Lower leg skin (tissue), 4 donors: ENCODE results near the gene TGFBR2. TPM values are rescaled to one million over a fixed set of nuclear protein-coding genes. Genes with fewer than 3 reads are reported as not detected.

ENCODE experiments used
- DNase-seq, 2 donors: peaks; one replicate each; pipeline ENCODE4 v3.0.0-alpha.2; 2019; ENCODE audit warnings: low spot score in 2 of 2
- H3K4me3 ChIP-seq: fragments of 200-600 bp; sonication (generic); 2 replicates; pipeline ENCODE4 v1.5.1; 2017; ENCODE audit warnings: mild to moderate bottlenecking, low read depth; ENCODE audit not compliant: poor library complexity, severe bottlenecking
- POLR2A ChIP-seq, 2 donors: fragments of 450-650 bp; IDR thresholded peaks; one replicate each; pipeline ENCODE4 v1.6.1; 2016 to 2017; ENCODE audit warnings: antibody characterized with exemption in 2 of 2, mild to moderate bottlenecking in 1 of 2, moderate library complexity in 1 of 2
- WGBS, 2 donors: methylation state at CpG; one replicate each; pipeline ENCODE4 v1.1.5; 2018; 5-methylcytosine and 5-hydroxymethylcytosine counted together
- intact Hi-C: fragments of 100-400 bp; cut with DNase I; formaldehyde crosslinking; loops from one replicate; pipeline ENCODE4 v1.15.0; 2023; ENCODE audit warnings: low total_unique reads
- total RNA-seq, 4 donors: library from RNA; depleted of rRNA; stranded (reverse); fragments of >200 nt; gene quantifications; one replicate each; pipeline ENCODE4 v1.1.0, GENCODE V29; 2016
- TF ChIP-seq, protein P1 (sequence below), 3 donors: fragments of 450-650 bp; IDR thresholded peaks; one replicate each; pipeline ENCODE4 v1.5.1; 2016; ENCODE audit warnings: antibody characterized with exemption in 3 of 3, mild to moderate bottlenecking in 3 of 3, moderate library complexity in 2 of 3

Gene TGFBR2
- total RNA-seq, 4 donors from 2014 or later = 57.8 to 109 (median 71.4) TPM

DNA sequence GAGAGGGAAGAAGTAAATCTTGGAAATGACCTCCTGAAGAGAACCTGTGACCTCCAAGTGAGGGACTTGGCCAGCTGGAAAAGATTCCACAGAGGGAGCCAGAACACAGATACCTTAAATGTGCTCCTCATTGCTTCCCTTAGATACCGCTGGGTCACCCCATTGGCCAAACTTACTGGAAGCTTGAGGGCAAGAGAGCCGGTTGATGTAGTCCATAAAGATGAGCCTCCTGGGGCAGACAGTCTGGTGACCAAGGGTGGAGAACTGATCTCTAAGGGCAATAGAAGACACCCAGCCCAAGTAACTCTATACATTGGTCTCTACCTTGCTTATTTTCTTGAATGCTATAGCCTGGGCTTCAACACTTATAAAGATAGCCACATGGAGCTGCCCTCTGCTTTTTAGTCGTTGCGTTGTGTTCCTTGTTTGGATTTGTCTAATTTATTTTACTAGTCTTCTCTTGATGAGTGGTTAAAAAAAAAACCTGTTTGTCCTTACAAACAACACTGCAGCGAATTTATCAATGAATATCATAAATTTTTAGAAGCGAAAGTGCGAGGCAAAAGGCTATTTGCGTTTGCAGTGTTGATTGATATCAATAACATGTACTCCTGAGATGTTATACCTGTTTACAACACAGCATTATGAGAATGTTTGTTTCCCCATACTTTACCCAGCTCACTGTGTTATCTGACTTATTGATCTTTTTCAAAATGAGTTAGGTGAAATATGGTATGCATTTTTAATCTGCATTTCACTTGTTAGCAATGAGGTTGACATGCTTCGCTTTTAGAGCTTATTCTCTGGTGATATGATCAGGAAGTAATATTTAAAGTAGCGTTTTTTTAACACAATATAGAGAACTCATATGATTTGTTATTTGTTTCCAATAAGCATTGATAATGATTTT lies 31.2 kb downstream of the TGFBR2 start:
- TF ChIP-seq, protein P1, sequence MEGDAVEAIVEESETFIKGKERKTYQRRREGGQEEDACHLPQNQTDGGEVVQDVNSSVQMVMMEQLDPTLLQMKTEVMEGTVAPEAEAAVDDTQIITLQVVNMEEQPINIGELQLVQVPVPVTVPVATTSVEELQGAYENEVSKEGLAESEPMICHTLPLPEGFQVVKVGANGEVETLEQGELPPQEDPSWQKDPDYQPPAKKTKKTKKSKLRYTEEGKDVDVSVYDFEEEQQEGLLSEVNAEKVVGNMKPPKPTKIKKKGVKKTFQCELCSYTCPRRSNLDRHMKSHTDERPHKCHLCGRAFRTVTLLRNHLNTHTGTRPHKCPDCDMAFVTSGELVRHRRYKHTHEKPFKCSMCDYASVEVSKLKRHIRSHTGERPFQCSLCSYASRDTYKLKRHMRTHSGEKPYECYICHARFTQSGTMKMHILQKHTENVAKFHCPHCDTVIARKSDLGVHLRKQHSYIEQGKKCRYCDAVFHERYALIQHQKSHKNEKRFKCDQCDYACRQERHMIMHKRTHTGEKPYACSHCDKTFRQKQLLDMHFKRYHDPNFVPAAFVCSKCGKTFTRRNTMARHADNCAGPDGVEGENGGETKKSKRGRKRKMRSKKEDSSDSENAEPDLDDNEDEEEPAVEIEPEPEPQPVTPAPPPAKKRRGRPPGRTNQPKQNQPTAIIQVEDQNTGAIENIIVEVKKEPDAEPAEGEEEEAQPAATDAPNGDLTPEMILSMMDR (IDR thresholded peaks at IDR 0.05) = no peak
- no peak for TF ChIP-seq POLR2A (IDR thresholded peaks at IDR 0.05)
- intact Hi-C loops = no loop called here
- no peak for DNase-seq
- 94 to 96% methylated on average over 10 of the region's 10 CpGs for WGBS, 2 donors
- H3K4me3 ChIP-seq = no peak overlapping the region

DNA sequence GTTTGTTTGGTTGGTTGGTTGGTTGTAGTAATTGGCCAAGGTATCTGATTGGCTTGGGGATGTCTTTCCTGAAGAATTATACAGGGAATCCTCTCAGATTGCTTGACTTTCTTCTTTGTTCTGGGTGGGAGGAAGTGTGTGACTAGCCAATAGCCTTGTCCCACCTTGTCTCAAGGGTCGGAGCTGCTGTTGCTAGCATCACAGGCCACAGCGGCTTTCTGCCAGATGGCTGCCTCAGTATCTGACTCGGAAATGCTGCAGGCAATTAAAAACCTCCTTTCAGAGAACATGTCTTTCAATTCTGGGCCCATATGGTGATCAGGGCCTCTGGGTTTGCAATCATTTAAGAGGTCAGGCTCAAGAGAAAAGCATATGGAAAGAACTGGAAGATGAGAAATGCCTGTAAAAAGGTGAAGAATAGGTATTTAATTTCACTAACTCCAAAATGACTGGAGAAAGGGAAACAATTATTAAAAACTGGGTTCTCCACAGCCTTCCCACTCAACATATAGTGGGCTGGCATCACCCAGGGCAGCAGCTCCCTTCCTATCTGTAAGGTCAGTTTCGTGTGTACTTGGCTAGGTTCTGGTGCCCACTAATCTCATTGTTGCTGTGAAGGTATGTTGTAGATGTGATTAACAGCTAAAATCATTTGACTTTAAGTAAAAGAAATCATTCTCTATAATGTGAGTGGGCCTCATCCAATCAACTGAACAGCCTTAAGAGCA lies 32.4 kb downstream of the TGFBR2 start:
- intact Hi-C loops = no loop called here
- no peak for DNase-seq
- no peak overlapping the region for H3K4me3 ChIP-seq
- 59 to 72% methylated on average over 4 of the region's 4 CpGs for WGBS, 2 donors
- no peak for TF ChIP-seq POLR2A (IDR thresholded peaks at IDR 0.05)
- TF ChIP-seq, protein P1 (IDR thresholded peaks at IDR 0.05) = no peak

DNA sequence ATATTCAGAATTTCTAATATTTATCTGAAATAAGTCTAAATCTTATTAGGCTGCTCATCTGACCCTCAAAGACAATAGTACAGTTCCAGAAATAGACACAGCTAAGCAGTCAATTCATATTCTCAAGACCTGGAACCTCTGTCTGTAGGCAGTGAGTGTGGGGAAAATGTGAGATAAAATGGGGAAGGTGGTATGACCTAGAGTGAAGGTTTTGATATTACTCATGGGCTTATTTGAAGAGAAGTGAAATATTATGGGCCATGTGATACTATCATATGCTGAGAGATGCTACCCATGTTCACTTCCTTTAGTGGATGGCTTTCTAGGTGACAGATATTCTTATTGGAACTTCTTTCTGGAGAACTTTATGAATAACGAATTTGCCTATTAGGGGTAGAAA lies 33.5 kb downstream of the TGFBR2 start:
- no peak for TF ChIP-seq POLR2A (IDR thresholded peaks at IDR 0.05)
- TF ChIP-seq, protein P1 (IDR thresholded peaks at IDR 0.05) = no peak
- WGBS, 2 donors = 85 to 87% methylated on average over 1 of the region's 1 CpG
- DNase-seq = no peak
- intact Hi-C loops = no loop called here
- H3K4me3 ChIP-seq = no peak overlapping the region

DNA sequence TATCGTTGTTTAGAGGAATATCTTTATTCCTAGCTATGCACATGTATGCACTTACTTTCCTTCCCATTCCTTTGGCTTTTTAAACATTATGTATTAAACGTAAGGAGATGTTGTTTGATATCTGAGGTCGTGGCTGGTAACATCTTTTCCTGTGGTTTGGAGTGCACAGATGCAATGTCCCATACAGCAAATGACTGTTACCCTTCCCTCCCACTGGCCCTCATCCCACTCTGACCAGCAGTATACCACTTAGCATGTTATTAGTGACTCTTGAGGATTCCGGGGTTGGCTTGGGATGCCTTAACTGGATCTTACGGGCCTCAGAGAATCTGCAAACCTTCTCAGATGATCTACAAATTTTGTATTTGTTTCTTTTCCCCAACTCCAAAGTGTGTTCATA lies 34.5 kb downstream of the TGFBR2 start:
- no peak overlapping the region for H3K4me3 ChIP-seq
- no peak for TF ChIP-seq POLR2A (IDR thresholded peaks at IDR 0.05)
- TF ChIP-seq, protein P1 (IDR thresholded peaks at IDR 0.05) = no peak
- DNase-seq = no peak
- intact Hi-C loops = no loop called here
- WGBS, 2 donors = 74 to 82% methylated on average over 5 of the region's 5 CpGs

DNA sequence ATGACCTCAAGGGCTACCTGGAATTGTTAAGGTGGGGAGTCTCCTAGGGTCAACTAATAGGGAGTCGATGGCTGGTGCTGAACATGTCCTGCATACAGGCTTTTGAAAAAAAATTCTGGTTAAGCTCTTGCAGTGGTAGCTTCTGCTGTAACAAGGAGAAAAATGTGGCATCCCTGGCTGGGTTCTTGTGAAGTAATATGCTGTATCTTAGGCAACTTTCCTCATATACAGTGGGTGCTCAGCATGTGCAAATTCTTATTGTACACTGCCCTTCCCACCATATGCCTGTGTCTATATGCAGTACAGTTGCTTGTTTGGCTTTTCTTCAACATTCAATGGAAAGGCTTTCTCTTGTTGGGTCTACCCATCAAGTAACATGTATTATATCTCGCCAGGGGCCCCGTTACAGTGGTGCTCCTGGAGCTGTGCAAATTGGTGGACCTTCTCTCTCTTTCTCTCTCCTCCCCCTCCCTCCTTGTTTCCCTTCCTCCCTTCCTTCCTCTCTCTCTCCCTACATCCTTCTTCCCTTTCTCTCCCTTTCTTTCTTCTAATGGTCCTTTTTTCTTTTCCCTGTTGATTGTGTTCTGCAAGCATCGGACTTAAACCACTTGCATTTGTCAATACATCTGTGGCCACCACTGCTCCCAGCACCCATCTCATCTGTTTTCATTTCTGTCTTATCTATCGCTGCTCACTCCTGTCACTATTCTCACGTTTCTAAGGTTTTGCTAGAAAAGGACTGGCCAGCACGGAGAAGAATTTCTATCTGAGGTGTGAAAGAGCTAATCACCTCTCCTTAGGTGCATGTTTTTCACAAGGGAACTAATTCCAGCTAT lies 35.2 kb downstream of the TGFBR2 start:
- 82 to 91% methylated on average over 7 of the region's 7 CpGs for WGBS, 2 donors
- TF ChIP-seq, protein P1 (IDR thresholded peaks at IDR 0.05) = no peak
- TF ChIP-seq POLR2A (IDR thresholded peaks at IDR 0.05) = no peak
- intact Hi-C loops = no loop called here
- DNase-seq = no peak
- no peak overlapping the region for H3K4me3 ChIP-seq
